NCI-H524 (cell line): ENCODE results near the gene INPP1.

ENCODE experiments used
- DNase-seq, 2 experiments: peaks; one replicate each; lab custom pipeline; 2025; lab: John Stamatoyannopoulos, UW

Gene INPP1

DNA sequence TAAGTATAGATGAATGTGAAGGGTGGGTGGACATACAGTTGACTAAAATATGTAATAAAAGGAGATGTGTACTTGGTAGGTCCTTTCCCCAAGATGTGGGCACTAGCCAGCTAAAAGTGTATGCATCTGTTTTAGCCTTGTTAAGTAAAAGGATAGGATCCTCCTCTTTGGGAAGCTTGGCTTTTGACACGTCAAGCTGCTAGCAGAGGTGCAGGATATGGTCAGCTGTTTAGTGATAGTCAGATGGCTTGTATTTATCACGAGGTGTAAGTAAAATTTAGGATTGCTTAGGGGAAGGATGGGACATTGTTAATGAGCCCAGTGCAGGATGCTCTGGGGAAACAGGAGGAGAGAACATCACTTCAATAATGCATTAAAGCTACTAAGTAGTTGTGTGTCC, 66.2 kb downstream of the INPP1 start:
- peak in 1 of 2 experiments; percentile 26 for DNase-seq

GRCh38 chr2:190410166-190410565, 66.8 kb downstream of the INPP1 start:
- no peak for DNase-seq

DNA sequence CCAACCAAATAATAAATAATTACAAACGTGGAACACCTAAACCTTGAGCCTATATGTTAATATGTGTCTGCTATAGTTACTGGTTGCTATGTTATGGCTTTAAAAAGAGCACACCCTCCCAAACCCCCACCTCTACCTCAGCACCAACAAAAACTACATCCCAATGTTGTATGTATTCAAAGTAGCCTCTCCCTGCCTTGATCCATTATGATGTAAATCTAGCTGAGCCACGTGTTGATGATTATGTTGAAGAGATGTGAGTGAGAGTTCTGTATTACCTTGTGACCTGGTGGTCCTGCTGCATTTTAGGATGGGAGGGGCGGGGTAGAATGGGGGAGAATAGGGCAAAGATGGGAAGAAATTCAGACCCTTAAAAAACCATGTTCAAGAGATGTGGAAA, 69.6 kb downstream of the INPP1 start:
- DNase-seq, result no peak

GRCh38 chr2:190413421-190413820, 70.0 kb downstream of the INPP1 start:
- no peak for DNase-seq

GRCh38 chr2:190415251-190415650, 71.9 kb downstream of the INPP1 start:
- no peak for DNase-seq

GRCh38 chr2:190415794-190416775, 72.7 kb downstream of the INPP1 start:
- DNase-seq, result peak in 1 of 2 experiments; percentile 61

DNA sequence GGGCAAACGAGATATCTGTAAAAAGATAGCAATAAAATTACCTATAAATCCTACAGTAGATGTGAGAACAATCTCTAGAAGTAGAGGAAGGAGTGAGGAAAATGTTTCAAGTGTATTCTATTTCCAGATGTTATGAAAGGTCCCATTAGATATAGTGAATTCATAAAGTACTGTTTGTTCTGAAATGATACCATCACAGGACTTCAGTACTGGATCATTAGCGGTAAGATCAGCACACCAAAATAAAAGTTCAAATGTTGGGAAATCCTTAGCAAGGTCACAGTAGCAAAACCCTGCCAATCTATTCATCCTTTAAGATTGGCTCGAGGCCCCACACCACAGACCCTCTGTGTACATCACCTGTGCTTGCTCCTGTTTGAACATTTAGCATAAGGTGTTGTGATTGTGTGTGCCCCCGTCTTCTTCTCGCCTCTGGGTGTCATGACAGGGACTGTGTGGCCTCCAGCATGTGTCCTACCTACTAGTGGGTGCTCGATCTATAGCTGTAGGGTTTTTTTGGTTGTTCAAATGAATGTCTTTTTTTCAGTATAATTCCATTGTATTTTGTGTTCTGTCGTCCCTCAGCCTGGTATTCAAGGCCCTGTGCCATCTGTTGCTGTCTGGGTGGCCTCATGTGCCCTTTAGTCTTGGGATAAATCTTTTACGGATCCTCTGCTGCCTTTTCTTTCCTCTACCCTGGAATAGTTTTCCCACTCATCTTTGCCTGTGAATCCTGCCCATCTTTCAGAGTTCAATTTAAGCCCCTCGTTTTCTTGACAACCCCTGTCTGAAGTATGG, 73.9 kb downstream of the INPP1 start:
- DNase-seq, result peak in 1 of 2 experiments; percentile 36

DNA sequence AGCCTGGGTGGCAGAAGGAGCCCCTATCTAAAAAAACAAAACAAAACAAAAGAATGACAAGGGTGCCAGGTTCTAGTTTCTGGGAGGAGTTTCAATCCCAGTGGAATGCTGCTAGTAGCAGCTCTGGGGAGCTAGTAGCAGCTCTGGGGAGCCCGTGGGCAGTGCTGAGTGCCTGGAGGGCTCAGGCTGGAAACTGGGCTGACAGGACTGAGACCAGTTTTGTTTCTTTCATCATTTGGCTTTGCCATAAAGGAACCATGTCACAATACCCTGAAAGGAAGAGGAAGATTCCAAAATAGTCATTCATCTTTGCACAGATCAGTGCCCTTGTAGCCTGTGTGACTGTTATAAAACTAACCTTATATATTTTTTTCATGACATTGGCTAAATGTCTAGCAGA, 75.3 kb downstream of the INPP1 start:
- no peak for DNase-seq

DNA sequence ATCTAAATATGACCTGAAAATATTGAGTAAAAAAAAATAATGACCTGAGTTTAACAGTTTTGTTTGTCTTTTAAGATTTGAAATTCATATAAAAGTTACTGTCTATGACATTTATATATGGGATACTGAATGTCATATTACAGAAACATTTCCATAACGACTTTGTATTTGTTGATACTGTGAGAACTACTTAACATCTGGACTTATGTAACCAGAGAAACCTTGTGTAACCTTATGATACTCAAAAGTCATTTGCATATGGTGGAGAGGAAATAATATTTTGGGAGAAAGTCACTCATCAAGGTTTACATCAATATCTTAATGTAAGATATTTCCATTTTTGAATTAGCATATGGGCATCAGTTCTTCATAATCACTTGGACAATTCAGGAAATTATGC, 77.4 kb downstream of the INPP1 start:
- peak in 1 of 2 experiments; percentile 29 for DNase-seq
